K562 (cell line): Measurements from ENCODE around the gene ULK2. TPM values are rescaled to one million over a fixed set of nuclear protein-coding genes. Genes with fewer than 3 reads are reported as not detected.

ENCODE experiments used
- ATAC-seq: fragments of 200-7000 bp; cut with Tn5 transposase; 3 replicates; pipeline ENCODE4 v1.9.1; 2020; ENCODE audit warnings: moderate library complexity
- BruUV-seq: library from RNA; stranded (reverse); fragments of 400-500 nt; replicated peaks from 2 replicates; lab custom pipeline; 2021; lab: Mats Ljungman, UMichigan
- CTCF ChIA-PET: fragments of 300-600 bp; formaldehyde crosslinking; extraction: SDS; loops from one replicate; lab custom pipeline; 2021; ENCODE audit warnings: low intra/inter-chr PET ratio; lab: Yijun Ruan, JAX
- POLR2A ChIA-PET: fragments of 300-600, 350-650 bp; sonication (Branson Sonifier 250); formaldehyde crosslinking; extraction: SDS; loops from one replicate; lab custom pipeline; 2021; ENCODE audit warnings: antibody characterized with exemption, inconsistent platforms; lab: Yijun Ruan, JAX
- DNase-seq, 4 experiments: peaks; one replicate each; pipeline versions ENCODE4 v3.0.0 to v3.0.0-alpha.2; 2011 to 2018; ENCODE audit warnings: low spot score in 3 of 4, mixed read lengths in 3 of 4; ENCODE audit errors: extremely low read depth in 1 of 4
- FAIRE-seq: peaks from 2 replicates; lab custom pipeline; 2011; peaks lifted over from hg19 to GRCh38; lab: Jason Lieb, UNC
- H2AFZ ChIP-seq: 2 replicates; pipeline ENCODE4 v1.6.0; 2011; ENCODE audit warnings: low read depth, low read length, control low read depth, inconsistent platforms
- H3K27ac ChIP-seq: fragments of 200-600 bp; 3 replicates; pipeline ENCODE4 v1.8.0; 2011; ENCODE audit warnings: low read depth, mild to moderate bottlenecking, control low read depth, inconsistent platforms, low read length, moderate library complexity, mixed read lengths; ENCODE audit errors: extremely low read depth
- H3K27me3 ChIP-seq, 2 experiments: fragments of 300-600 bp in 1 of 2; 2 replicates in 1 of 2; 3 replicates in 1 of 2; pipeline versions ENCODE4 v1.6.0 to v1.8.0; 2011; ENCODE audit warnings: inconsistent platforms in 2 of 2, low read length in 2 of 2, mild to moderate bottlenecking in 1 of 2, mixed read lengths in 1 of 2, moderate library complexity in 1 of 2; ENCODE audit not compliant: control insufficient read depth in 2 of 2, insufficient read depth in 2 of 2
- H3K36me3 ChIP-seq: fragments of 300-600 bp; 3 replicates; pipeline ENCODE4 v1.8.0; 2011; ENCODE audit warnings: mild to moderate bottlenecking, low read length, inconsistent platforms; ENCODE audit not compliant: control insufficient read depth, insufficient read depth
- H3K4me1 ChIP-seq, 2 experiments: fragments of 200-600 bp in 1 of 2; replicated peaks in 1 of 2; 2 replicates in 1 of 2; 3 replicates in 1 of 2; pipeline versions ENCODE4 v1.5.1 to v1.8.0; 2011; ENCODE audit warnings: inconsistent platforms in 2 of 2, low read length in 2 of 2, mild to moderate bottlenecking in 1 of 2, mixed read lengths in 1 of 2, moderate library complexity in 1 of 2; ENCODE audit not compliant: control insufficient read depth in 2 of 2, insufficient read depth in 2 of 2
- H3K4me2 ChIP-seq: 2 replicates; pipeline ENCODE4 v1.6.1; 2011; ENCODE audit warnings: low read length, control low read depth, inconsistent platforms, mixed read lengths; ENCODE audit not compliant: insufficient read depth
- H3K4me3 ChIP-seq: fragments of 200-600 bp; sonication (generic), shearing (Covaris generic); 2 replicates; pipeline ENCODE4 v1.5.1; 2016; ENCODE audit warnings: control low read depth, inconsistent platforms
- H3K79me2 ChIP-seq: fragments of 200-600 bp; 3 replicates; pipeline ENCODE4 v1.8.0; 2011; ENCODE audit warnings: low read length, inconsistent platforms; ENCODE audit not compliant: control insufficient read depth, insufficient read depth
- H3K9ac ChIP-seq, 2 experiments: 2 replicates each; pipeline versions ENCODE4 v1.6.0 to v1.6.1; 2011; ENCODE audit warnings: low read depth in 2 of 2, low read length in 2 of 2, control low read depth in 1 of 2, inconsistent platforms in 1 of 2, mild to moderate bottlenecking in 1 of 2, mixed read lengths in 1 of 2; ENCODE audit not compliant: insufficient read depth in 1 of 2
- H3K9me1 ChIP-seq: one replicate; pipeline ENCODE4 v1.6.0; 2011; ENCODE audit warnings: inconsistent platforms, mild to moderate bottlenecking, low read length, moderate library complexity; ENCODE audit not compliant: control insufficient read depth, insufficient read depth
- H3K9me3 ChIP-seq: replicated peaks from 2 replicates; pipeline ENCODE4 v1.5.1; 2011; ENCODE audit warnings: low read depth, low read length, inconsistent platforms; ENCODE audit not compliant: control insufficient read depth, insufficient read depth
- H4K20me1 ChIP-seq: replicated peaks from 2 replicates; pipeline ENCODE4 v1.6.1; 2011; ENCODE audit warnings: low read length, inconsistent platforms, mixed read lengths; ENCODE audit not compliant: control insufficient read depth, insufficient read depth
- CHD7 ChIP-seq: fragments of 200-600 bp; sonication (generic); IDR thresholded peaks from one replicate; pipeline ENCODE4 v1.6.1; 2012; ENCODE audit warnings: mild to moderate bottlenecking, low read depth, low read length, inconsistent platforms
- ETS2 ChIP-seq: IDR thresholded peaks from 2 replicates; pipeline ENCODE4 v1.6.1; 2016; ENCODE audit warnings: borderline replicate concordance, missing genetic modification characterization, mild to moderate bottlenecking, moderate library complexity, missing compliant biosample characterization; ENCODE audit not compliant: poor library complexity, severe bottlenecking
- HES1 ChIP-seq: fragments of 450-650 bp; IDR thresholded peaks from 2 replicates; pipeline ENCODE4 v1.6.1; 2016; ENCODE audit warnings: low read depth, mild to moderate bottlenecking, moderate library complexity
- NUFIP1 ChIP-seq: fragments of 450-650 bp; IDR thresholded peaks from 2 replicates; pipeline ENCODE4 v1.6.1; 2018; ENCODE audit not compliant: partially characterized antibody
- ZNF512 ChIP-seq: IDR thresholded peaks from 2 replicates; pipeline ENCODE4 v1.6.1; 2016; ENCODE audit warnings: missing genetic modification characterization, missing compliant biosample characterization
- ZNF586 ChIP-seq: fragments of 450-650 bp; formaldehyde crosslinking; conservative IDR thresholded peaks from 2 replicates; pipeline ENCODE4 v1.4.0; 2020; ENCODE audit warnings: mild to moderate bottlenecking, moderate library complexity
- ZSCAN32 ChIP-seq: fragments of 450-650 bp; formaldehyde crosslinking; IDR thresholded peaks from 2 replicates; pipeline ENCODE4 v1.4.0; 2020; ENCODE audit warnings: mild to moderate bottlenecking, moderate library complexity
- WGBS: fragments of 100-300 bp; shearing (Covaris generic); methylation state at CpG from one replicate; pipeline ENCODE4 v1.1.6; 2016; ENCODE audit warnings: low coverage, mixed read lengths; ENCODE audit not compliant: insufficient coverage; ENCODE audit errors: missing lambda C conversion rate; 5-methylcytosine and 5-hydroxymethylcytosine counted together
- in situ Hi-C: fragments of 300-500 bp; cut with MboI; formaldehyde crosslinking; loops from 4 replicates; pipeline ENCODE4 v1.15.0; 2018; ENCODE audit warnings: inconsistent platforms, mixed read lengths
- intact Hi-C: fragments of 100-400 bp; cut with micrococcal nuclease; formaldehyde crosslinking; loops from 2 replicates; pipeline ENCODE4 v1.14.2; 2022
- polyA plus RNA-seq, 8 experiments: library from polyadenylated mRNA; depleted of rRNA in 4 of 8; stranded (reverse) in 5 of 8; unstranded in 3 of 8; fragments of >200 nt; fragmentation: Nextera tagmentation in 2 of 8; fragmentation: Illumina TruSeq in 1 of 8; extraction: Ambion mirVana in 2 of 8; extraction: Trizol in 1 of 8; gene quantifications; 2 replicates each; pipeline versions ENCODE4 v1.2.1 to v1.2.3, GENCODE V29; 2011 to 2014; ENCODE audit warnings: inconsistent platforms in 1 of 8, missing spikeins in 1 of 8
- total RNA-seq, 7 experiments: library from RNA; depleted of rRNA in 6 of 7; stranded (reverse); fragments of >200 nt in 6 of 7; fragmentation: Illumina TruSeq in 2 of 7; extraction: Trizol in 2 of 7; gene quantifications; 2 replicates each; pipeline versions ENCODE4 v1.2.1 to v1.2.3, GENCODE V29; 2011 to 2021; ENCODE audit warnings: low replicate concordance in 1 of 7

The ULK2 gene
- total and polyA plus RNA-seq, 9 of the 15 experiments (the other 6 are each of a cell fraction or from before 2014, with no cell fraction given): 0.01 to 0.18 (median 0.07) TPM; not detected in 5

GRCh38 chr17:19738073-19738449, 129.7 kb downstream of the ULK2 start:
- no peak overlapping the region for H3K4me3 ChIP-seq
- H3K36me3 ChIP-seq: no peaks in the 10 kb centered on the region
- CTCF ChIA-PET: no interaction called here
- intact Hi-C loops (no loop called here), in situ Hi-C loops (no loop called here)
- H3K27me3 ChIP-seq: peaks cover 3 to 15% of the 10 kb centered on the region in 2 experiments; a peak in 3 of 5 replicates
- H3K27ac ChIP-seq: no peak overlapping the region
- POLR2A ChIA-PET: no interaction called here
- H2AFZ ChIP-seq: no peak overlapping the region
- BruUV-seq: no TSS peak
- H3K9me3 ChIP-seq: no peaks in the 10 kb centered on the region
- no peak overlapping the region for H3K4me2 ChIP-seq
- DNase-seq (no peak), FAIRE-seq (no peak), ATAC-seq (no peak)
- H3K9ac ChIP-seq: no peak overlapping the region
- 6% methylated on average over 13 of the region's 14 CpGs for WGBS
- H3K79me2 ChIP-seq: no peaks in the 10 kb centered on the region
- H3K4me1 ChIP-seq: no peaks in the 10 kb centered on the region
- no peaks in the 10 kb centered on the region for H3K9me1 ChIP-seq
- no peaks in the 10 kb centered on the region for H4K20me1 ChIP-seq
- no peak for TF ChIP-seq ZNF512 (tag)
- no peak for TF ChIP-seq ZNF586
- no peak for TF ChIP-seq ZSCAN32
- TF ChIP-seq ETS2: no peak
- TF ChIP-seq HES1: no peak
- no peak for TF ChIP-seq CHD7
- no peak for TF ChIP-seq NUFIP1
